ENCODE data around the gene ARSA.
"Not testable (repeated sequence)": the region's sequence is repeated elsewhere in the genome, so short reads cannot be mapped to it uniquely, and the experiment has no call there.

DNA sequence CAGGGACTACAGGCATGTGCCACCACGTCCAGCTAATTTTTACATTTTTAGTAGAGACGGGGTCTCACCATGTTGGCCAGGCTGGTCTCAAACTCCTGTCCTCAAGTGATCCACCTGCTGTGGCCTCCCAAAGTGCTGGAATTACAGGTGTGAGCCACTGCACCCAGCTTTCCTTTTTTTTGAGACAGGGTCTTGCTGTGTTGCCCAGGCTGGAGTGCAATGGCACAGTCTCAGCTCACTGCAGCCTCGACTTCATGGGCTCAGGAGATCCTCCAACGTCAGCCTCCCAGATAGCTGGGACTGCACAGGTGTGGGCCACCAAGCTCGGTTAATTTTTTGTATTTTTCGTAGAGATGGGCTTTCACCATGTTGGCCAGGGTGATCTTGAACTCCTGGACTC, 26.7 kb upstream of the ARSA start:
- TF ChIP-seq CTCF (conservative IDR thresholded peaks at IDR 0.05; ENCODE audit: low read depth, low read length); EZH2 (IDR thresholded peaks at IDR 0.05; ENCODE audit: low read length, unreplicated experiment); EZH2phosphoT487 (IDR thresholded peaks at IDR 0.05; ENCODE audit: borderline replicate concordance, low read length): not testable (repeated sequence)
